GM12891 (cell line): ENCODE data around the gene KCNJ10.

Experiments
- POLR2A ChIP-seq: IDR thresholded peaks from 2 replicates; pipeline ENCODE4 v1.6.1; 2011; ENCODE audit warnings: low read depth, low read length, control low read depth
- POLR2AphosphoS5 ChIP-seq: IDR thresholded peaks from 2 replicates; pipeline ENCODE4 v1.6.1; 2011; ENCODE audit warnings: low read depth, low read length, control low read depth
- POU2F2 ChIP-seq: IDR thresholded peaks from 2 replicates; pipeline ENCODE4 v1.6.1; 2011; ENCODE audit warnings: low read depth, mild to moderate bottlenecking, control low read depth, low read length, moderate library complexity
- TAF1 ChIP-seq: IDR thresholded peaks from 2 replicates; pipeline ENCODE4 v1.6.1; 2011; ENCODE audit warnings: low read depth, low read length, control low read depth

DNA sequence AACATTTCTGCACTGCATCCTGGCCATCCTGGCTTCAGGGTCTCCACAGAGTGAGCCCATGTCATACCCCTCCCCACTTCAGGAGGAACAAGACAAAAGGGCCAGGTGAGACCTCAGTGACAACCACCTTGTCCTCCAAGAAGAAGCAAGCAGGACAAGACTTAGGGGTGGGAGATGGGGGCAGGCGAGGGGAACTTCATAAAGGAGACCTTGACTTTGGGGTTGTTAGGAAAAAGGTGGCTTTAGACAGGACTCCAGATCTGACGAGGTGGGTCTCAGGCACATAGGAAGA is 91.9 kb downstream of the KCNJ10 start:
- TF ChIP-seq POLR2AphosphoS5: no peak
- TF ChIP-seq POU2F2: no peak
- TF ChIP-seq POLR2A: no peak
- TF ChIP-seq TAF1: no peak
